Medulla oblongata (tissue), 1 donor: ENCODE data around the gene MRAS.

ENCODE experiments used
- DNase-seq: peaks from one replicate; pipeline ENCODE4 v3.0.0-alpha.2; 2015; ENCODE audit errors: extremely low spot score

Gene MRAS

GRCh38 chr3:138347960-138348753 lies at the start of gene MRAS:
Gene MRAS, plus strand, starts transcription at chr3:138348579. Its CDS starts 24,305 bp downstream, at chr3:138372884.
- DNase-seq: peak; percentile 81

- DNase-seq: peak; percentile 13
Measured at GRCh38 chr3:138300647-138301046, 47.7 kb upstream of the MRAS start.

DNA sequence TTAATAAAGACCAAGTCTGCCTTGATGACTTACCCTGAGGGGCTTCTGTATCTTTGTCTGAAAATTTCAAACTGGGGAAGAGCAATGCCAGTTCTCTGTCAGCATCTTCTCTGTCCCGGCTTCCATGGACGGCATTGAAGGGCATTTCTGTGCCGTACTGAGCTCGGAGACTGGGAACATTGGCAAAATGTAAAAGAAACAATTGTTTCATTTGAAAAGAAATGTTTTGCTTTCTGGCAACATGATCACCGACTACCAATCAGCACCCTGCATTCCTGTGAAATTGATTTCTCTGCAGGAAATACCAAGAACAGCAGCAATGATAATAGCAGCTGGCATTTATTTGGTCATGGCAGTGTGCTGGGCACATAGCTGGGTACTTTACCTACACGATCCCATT lies 44.9 kb upstream of the MRAS start:
- DNase-seq: peak; percentile 50

- DNase-seq: no peak
Measured at GRCh38 chr3:138307899-138308298, 40.5 kb upstream of the MRAS start.

DNA sequence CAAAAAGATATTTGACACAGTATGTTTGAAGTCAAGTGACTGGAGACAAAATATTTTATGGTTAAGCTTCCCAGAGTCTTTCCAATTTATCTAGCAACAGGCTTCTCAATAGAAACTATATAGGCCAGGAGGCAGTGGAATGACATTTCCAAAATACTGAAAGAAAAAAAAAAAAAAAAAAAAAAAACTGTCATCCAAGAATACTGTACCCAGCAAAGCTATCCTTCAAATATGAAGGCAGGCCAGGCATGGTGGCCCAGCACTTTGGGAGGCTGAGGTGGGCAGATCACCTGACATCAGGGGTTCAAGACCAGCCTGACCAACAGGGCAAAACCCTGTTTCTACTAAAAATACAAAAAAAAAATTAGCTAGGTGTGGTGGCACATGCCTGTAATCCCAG lies 39.6 kb upstream of the MRAS start:
- no peak for DNase-seq

- no peak for DNase-seq
Measured at GRCh38 chr3:138310494-138310893, 37.9 kb upstream of the MRAS start.

DNA sequence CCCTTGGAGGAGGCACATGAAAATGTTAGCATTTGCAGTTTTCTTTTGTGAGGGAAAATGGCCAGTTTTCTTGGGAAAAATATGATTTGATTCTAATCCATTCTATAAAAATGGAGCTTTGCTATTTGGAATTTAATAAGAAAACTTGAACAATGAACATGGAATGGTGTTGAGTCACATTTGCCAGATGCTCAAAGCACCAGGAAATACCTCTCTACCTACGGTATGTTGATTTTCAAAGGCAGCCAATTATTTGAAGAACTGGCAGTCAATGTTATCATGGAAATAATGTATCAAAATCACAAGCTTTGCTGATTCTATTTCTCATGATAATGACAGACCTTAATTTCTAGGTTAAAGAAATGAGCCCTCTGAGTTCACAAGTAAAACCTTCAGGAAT lies 33.6 kb upstream of the MRAS start:
- no peak for DNase-seq

DNA sequence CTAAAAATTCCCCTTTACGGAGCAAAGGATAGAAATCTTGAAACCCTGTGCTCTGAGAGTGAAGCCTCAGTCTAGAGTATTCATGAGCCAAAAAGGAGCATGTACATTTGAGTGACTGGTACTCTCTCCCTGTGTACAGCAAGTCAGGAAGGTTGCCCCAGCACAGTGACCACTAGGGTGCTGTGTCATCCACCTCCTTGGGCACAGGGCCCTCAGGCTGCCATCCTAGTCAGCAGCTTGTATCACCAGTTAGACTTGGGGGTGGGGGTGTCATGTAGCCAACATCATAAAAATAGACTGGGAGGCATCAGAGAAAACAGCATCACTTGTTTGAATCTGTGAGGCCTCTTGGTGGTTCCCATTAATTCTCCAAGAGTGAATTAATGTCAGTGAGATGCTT lies 30.7 kb upstream of the MRAS start:
- DNase-seq: no peak

DNA sequence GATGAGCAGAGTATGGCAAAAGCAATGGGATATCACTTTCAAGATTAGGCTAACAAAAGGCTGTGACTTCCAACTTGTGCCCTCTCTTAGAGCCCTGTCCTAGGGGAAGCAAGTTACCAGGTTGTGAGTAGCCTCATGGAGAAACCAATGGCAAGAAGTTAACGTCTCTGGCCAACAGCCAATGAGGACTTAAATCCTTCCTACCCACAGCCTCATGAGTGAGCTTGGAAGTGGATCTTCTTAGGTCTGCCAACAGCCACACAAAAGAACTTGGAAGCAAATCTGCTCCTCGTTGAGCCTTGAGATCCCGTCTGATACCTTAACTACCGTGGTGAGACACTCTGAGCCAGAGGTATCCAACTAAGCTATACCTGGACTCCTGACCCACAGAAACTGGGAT lies 24.4 kb upstream of the MRAS start:
- DNase-seq: no peak

GRCh38 chr3:138325990-138326389 lies 22.4 kb upstream of the MRAS start:
- no peak for DNase-seq

DNA sequence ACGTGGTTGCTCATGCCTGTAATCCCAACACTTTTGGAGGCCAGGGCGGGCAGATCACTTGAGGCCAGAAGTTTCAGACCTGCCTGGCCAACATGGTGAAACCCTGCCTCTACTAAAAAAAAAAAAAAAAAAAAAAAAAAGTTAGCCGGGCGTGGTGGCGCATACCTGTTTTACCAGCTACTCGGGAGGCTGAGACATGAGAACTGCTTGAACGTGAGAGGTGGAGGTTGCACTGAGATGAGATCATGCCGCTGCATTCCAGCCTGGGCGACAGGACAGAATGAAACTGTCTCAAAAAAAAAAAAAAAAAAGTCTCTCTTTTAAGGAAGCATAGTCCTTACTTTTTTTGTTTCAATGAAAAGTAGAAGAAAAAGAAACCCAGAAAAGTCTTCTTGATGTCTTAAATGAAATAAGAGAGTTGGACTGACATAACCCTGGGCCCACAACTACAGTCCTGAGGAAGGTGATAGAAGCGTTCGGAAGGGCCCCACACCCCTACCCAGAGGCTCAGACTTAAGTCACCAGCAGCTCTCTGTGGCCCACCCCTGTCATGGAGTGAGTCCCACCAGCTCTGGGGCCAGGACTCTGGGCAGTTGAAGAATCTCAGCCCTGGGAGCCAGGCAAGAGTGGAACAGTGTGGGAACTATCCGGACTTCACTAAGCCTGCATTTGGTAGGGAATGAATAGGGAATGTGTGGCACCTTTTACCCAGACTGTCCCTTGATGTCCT lies 21.3 kb upstream of the MRAS start:
- DNase-seq: no peak

DNA sequence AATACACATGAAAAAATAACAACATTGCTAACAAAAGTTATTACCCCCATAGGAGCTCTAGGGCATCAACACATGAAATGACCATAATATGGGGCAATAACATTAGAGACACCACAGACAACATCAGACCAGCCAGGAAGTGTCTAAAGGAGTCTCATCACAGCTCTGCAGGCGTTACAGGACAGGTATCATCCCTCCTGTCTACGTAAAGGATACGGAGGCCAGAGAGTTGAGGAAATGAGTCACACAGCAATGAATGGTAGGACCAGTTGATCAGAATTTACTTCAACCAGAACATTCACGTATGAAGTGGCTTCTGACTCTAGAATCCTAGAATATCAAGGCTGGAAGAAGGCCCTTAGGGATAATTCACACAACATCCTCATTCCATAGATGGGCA lies 20.5 kb upstream of the MRAS start:
- no peak for DNase-seq

GRCh38 chr3:138328341-138328740 lies 20.0 kb upstream of the MRAS start:
- no peak for DNase-seq

GRCh38 chr3:138329127-138329983 lies 19.0 kb upstream of the MRAS start, which contains the start of gene NME9:
Gene NME9, minus strand, starts transcription at chr3:138329851. Its CDS starts 516 bp downstream, at chr3:138329335.
- DNase-seq: peak; percentile 90

GRCh38 chr3:138329984-138330293 lies 18.4 kb upstream of the MRAS start:
- DNase-seq: no peak

GRCh38 chr3:138331143-138331894 lies 17.1 kb upstream of the MRAS start:
- DNase-seq: no peak

- DNase-seq: peak; percentile 69
Measured at GRCh38 chr3:138332472-138333073, 15.8 kb upstream of the MRAS start.

GRCh38 chr3:138334608-138335007 lies 13.8 kb upstream of the MRAS start:
- DNase-seq: no peak

DNA sequence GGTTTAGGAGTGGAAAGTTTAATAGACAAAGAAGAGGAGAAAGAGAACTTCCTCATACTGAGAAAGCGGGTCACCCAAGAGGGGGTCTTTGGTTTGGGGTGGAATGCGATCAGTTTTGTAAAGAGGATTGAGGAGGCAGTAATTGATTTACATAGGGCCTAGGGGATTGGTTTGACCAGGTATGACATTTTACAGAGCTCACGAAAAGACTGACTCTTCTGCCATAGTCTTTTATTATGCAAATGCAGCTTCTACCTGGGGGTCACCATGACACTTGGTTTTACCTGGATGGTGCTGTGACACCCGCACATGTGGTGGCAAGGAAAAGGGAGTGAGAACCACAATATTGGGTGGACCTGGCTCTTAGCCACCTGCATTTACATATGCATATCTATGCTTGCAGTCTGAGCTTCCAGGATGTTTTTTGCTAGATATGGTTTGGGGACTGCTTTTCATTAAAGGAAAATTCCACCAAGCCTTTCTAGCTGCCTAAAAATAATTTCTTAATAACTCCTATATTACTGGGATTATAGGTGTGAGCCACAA lies 11.9 kb upstream of the MRAS start:
- DNase-seq: no peak

DNA sequence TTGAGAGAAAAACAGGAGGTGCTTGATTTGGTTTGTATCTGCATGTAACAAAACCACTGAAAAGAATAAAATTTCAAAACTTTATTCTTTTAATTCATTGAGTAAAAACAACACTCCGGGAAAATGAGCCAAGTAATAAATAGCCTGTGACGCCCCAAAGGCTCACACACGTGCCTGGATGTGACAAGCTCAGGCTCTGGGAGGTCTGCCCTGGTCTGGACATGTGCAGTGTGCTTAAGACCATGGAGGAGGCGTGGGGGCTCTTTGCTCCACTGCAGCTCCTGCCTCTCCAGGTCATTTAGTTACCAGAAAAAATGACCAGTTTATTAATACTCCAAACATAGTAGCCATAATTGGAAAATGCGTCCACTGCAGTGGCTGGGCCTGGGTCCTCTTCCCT lies 10.1 kb upstream of the MRAS start:
- DNase-seq: no peak

DNA sequence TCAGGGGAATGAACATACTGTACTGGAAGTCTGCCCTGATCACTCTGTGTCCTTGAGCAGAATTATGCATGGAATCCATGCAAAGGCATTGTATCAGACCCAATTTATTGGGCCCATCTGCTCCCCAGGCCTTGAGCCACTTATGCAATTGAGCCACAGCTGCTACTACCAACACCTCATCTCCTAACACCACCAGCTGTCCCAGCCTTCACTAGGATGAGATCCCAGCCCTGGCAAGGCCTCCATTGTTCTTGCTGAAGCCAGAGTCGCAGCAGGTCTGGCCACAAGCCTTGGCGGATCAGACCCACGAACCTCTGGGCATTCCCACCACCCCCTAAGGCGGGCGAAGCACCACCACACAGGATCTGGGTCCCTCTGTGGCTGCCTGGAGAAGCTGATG lies 9.6 kb upstream of the MRAS start:
- no peak for DNase-seq
